K562 (cell line): Measurements from ENCODE around the gene SSR2. TPM values are rescaled to one million over a fixed set of nuclear protein-coding genes. Genes with fewer than 3 reads are reported as not detected.

Experiments used
- CEBPG ChIP-seq, 3 experiments: fragments of 200-800 bp in 1 of 3; sonication (Bioruptor generic) in 1 of 3; sonication (generic) in 1 of 3; formaldehyde crosslinking in 1 of 3; IDR thresholded peaks in 2 of 3; conservative IDR thresholded peaks in 1 of 3; 2 replicates each; pipeline versions ENCODE4 v1.6.1 to v1.8.0; 2016 to 2022; ENCODE audit warnings: missing compliant biosample characterization in 2 of 3, missing genetic modification characterization in 2 of 3, mild to moderate bottlenecking in 1 of 3, missing genetic modification reagents in 1 of 3
- JUND ChIP-seq, 2 experiments: IDR thresholded peaks; 2 replicates in 1 of 2; 3 replicates in 1 of 2; pipeline ENCODE4 v1.6.1; 2011; ENCODE audit warnings: borderline replicate concordance in 2 of 2, low read depth in 2 of 2, low read length in 2 of 2, improper control_type of control experiment in 1 of 2, missing biosample characterization in 1 of 2, missing genetic modification characterization in 1 of 2, missing genetic modification reagents in 1 of 2
- MAZ ChIP-seq, 2 experiments: fragments of 450-650 bp in 1 of 2; sonication (generic) in 1 of 2; formaldehyde crosslinking; IDR thresholded peaks in 1 of 2; conservative IDR thresholded peaks in 1 of 2; 2 replicates each; pipeline versions ENCODE4 v1.4.0 to v1.5.0; 2020; ENCODE audit warnings: mild to moderate bottlenecking in 1 of 2, missing genetic modification reagents in 1 of 2
- NUFIP1 ChIP-seq: fragments of 450-650 bp; IDR thresholded peaks from 2 replicates; pipeline ENCODE4 v1.6.1; 2018; ENCODE audit not compliant: partially characterized antibody
- POLR2H ChIP-seq: IDR thresholded peaks from 2 replicates; pipeline ENCODE4 v1.6.1; 2016; ENCODE audit warnings: missing genetic modification characterization, low read depth, mild to moderate bottlenecking, control low read depth, missing compliant biosample characterization, moderate library complexity
- RHOXF2B ChIP-seq: fragments of 250-450 bp; sonication (Bioruptor Pico); conservative IDR thresholded peaks from 2 replicates; pipeline ENCODE4 v1.5.1; 2021
- ZNF134 ChIP-seq: fragments of 250-450 bp; sonication (Bioruptor Pico); conservative IDR thresholded peaks from 2 replicates; pipeline ENCODE4 v1.4.0; 2020
- polyA plus RNA-seq, 8 experiments: library from polyadenylated mRNA; depleted of rRNA in 4 of 8; stranded (reverse) in 5 of 8; unstranded in 3 of 8; fragments of >200 nt; fragmentation: Nextera tagmentation in 2 of 8; fragmentation: Illumina TruSeq in 1 of 8; extraction: Ambion mirVana in 2 of 8; extraction: Trizol in 1 of 8; gene quantifications; 2 replicates each; pipeline versions ENCODE4 v1.2.1 to v1.2.3, GENCODE V29; 2011 to 2014; ENCODE audit warnings: inconsistent platforms in 1 of 8, missing spikeins in 1 of 8
- total RNA-seq, 7 experiments: library from RNA; depleted of rRNA in 6 of 7; stranded (reverse); fragments of >200 nt in 6 of 7; fragmentation: Illumina TruSeq in 2 of 7; extraction: Trizol in 2 of 7; gene quantifications; 2 replicates each; pipeline versions ENCODE4 v1.2.1 to v1.2.3, GENCODE V29; 2011 to 2021; ENCODE audit warnings: low replicate concordance in 1 of 7
- TF ChIP-seq, protein P1 (sequence below): fragments of 450-650 bp; IDR thresholded peaks from 2 replicates; pipeline ENCODE4 v1.7.1; 2018; ENCODE audit warnings: mild to moderate bottlenecking, low read depth; ENCODE audit not compliant: partially characterized antibody
- TF ChIP-seq, protein P2 (sequence below): fragments of 450-650 bp; conservative IDR thresholded peaks from 2 replicates; pipeline ENCODE4 v1.6.1; 2016; ENCODE audit warnings: missing genetic modification characterization, low read depth, mild to moderate bottlenecking, control low read depth, missing compliant biosample characterization
- TF ChIP-seq, protein P3 (sequence below), 2 experiments: fragments of 450-650 bp in 1 of 2; IDR thresholded peaks; 2 replicates each; pipeline ENCODE4 v1.6.1; 2011 to 2017; ENCODE audit warnings: low read depth in 2 of 2, antibody characterized with exemption in 1 of 2, borderline replicate concordance in 1 of 2, low read length in 1 of 2, mild to moderate bottlenecking in 1 of 2, mixed read lengths in 1 of 2; ENCODE audit not compliant: control insufficient read depth in 1 of 2
- TF ChIP-seq, protein P4 (sequence below): fragments of 250-450 bp; sonication (Bioruptor Pico); IDR thresholded peaks from 2 replicates; pipeline ENCODE4 v1.4.0; 2020
- TF ChIP-seq, protein P5 (sequence below), 2 experiments: fragments of 450-650 bp in 1 of 2; sonication (generic) in 1 of 2; formaldehyde crosslinking; conservative IDR thresholded peaks; 2 replicates each; pipeline versions ENCODE4 v1.4.0 to v1.8.1; 2020 to 2022; ENCODE audit warnings: mild to moderate bottlenecking in 1 of 2, missing genetic modification reagents in 1 of 2

Gene SSR2
- total and polyA plus RNA-seq, 9 of the 15 experiments (the other 6 are each of a cell fraction or from before 2014, with no cell fraction given): 161 to 411 (median 240) TPM

DNA sequence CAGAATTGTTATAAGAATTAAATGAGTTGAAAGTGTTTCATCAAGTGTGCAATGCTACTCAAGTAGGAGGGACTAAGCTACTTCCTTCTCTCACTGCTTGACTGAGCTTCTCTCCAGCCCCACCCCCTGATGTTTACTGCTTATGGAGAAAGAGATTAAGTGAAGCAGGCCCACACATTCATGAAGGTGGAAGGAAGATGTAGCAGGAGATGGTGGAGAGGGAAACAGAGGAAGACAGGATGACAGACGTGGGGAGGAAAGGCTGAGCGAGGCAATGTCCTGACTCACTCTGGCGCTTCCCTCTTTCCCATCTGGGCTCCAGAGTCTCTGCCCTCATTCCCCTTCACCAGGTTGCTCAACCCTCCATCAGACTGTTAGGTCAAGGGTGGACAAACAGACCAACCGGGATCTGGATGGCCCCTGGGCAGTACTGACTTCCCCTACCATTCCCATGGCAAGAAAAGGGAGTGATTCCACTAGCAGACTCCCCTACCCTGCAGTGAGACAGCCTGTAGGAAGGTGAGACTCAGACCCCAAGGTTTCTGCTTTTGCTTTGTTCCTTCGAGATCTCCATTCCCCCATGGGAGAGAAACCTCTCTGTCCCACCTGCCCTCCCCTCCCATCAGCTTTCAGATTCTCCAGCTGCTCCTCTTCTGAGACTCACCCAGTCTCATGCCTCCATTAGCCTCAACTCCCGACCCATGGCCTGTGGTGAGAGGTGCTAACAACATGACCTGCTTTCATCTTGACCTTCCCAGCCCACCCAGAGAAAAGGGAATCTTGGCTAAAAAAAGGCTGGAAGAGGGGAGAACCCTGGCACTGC lies 39.3 kb downstream of the SSR2 start (continued):
- TF ChIP-seq ZNF134 (CRISPR knock-in tag) (0 out of 2 replicates have a peak, but pooled peaks have one; percentile 29), MAZ (CRISPR knock-in tag; conservative IDR thresholded peaks at IDR 0.05 in 1 of 2, IDR thresholded peaks at IDR 0.05 in 1 of 2) (peak; percentile 24 to 35; a peak in 2 of 4 replicates), NUFIP1 (no peak), CEBPG (CRISPR knock-in tag; IDR thresholded peaks at IDR 0.05) (no peak), CEBPG (tag; conservative IDR thresholded peaks at IDR 0.05 in 1 of 2, IDR thresholded peaks at IDR 0.05 in 1 of 2) (peak in 1 of 2 experiments; percentile 44; a peak in 1 of 4 replicates), RHOXF2B (CRISPR knock-in tag) (0 out of 2 replicates have a peak, but pooled peaks have one; percentile 11), POLR2H (peak; percentile 55; the same call in 1 of the 2 replicates), JUND (IDR thresholded peaks at IDR 0.05; ENCODE audit: borderline replicate concordance, low read depth, low read length) (no peak), JUND (tag; IDR thresholded peaks at IDR 0.05; ENCODE audit: borderline replicate concordance, low read depth, low read length) (peak; percentile 13; the same call in 2 of the 3 replicates)
- TF ChIP-seq, protein P1, sequence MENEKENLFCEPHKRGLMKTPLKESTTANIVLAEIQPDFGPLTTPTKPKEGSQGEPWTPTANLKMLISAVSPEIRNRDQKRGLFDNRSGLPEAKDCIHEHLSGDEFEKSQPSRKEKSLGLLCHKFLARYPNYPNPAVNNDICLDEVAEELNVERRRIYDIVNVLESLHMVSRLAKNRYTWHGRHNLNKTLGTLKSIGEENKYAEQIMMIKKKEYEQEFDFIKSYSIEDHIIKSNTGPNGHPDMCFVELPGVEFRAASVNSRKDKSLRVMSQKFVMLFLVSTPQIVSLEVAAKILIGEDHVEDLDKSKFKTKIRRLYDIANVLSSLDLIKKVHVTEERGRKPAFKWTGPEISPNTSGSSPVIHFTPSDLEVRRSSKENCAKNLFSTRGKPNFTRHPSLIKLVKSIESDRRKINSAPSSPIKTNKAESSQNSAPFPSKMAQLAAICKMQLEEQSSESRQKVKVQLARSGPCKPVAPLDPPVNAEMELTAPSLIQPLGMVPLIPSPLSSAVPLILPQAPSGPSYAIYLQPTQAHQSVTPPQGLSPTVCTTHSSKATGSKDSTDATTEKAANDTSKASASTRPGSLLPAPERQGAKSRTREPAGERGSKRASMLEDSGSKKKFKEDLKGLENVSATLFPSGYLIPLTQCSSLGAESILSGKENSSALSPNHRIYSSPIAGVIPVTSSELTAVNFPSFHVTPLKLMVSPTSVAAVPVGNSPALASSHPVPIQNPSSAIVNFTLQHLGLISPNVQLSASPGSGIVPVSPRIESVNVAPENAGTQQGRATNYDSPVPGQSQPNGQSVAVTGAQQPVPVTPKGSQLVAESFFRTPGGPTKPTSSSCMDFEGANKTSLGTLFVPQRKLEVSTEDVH: no peak
- TF ChIP-seq, protein P2, sequence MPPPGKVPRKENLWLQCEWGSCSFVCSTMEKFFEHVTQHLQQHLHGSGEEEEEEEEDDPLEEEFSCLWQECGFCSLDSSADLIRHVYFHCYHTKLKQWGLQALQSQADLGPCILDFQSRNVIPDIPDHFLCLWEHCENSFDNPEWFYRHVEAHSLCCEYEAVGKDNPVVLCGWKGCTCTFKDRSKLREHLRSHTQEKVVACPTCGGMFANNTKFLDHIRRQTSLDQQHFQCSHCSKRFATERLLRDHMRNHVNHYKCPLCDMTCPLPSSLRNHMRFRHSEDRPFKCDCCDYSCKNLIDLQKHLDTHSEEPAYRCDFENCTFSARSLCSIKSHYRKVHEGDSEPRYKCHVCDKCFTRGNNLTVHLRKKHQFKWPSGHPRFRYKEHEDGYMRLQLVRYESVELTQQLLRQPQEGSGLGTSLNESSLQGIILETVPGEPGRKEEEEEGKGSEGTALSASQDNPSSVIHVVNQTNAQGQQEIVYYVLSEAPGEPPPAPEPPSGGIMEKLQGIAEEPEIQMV (tag): 0 out of 2 replicates have a peak, but pooled peaks have one; percentile 32
- TF ChIP-seq, protein P3, sequence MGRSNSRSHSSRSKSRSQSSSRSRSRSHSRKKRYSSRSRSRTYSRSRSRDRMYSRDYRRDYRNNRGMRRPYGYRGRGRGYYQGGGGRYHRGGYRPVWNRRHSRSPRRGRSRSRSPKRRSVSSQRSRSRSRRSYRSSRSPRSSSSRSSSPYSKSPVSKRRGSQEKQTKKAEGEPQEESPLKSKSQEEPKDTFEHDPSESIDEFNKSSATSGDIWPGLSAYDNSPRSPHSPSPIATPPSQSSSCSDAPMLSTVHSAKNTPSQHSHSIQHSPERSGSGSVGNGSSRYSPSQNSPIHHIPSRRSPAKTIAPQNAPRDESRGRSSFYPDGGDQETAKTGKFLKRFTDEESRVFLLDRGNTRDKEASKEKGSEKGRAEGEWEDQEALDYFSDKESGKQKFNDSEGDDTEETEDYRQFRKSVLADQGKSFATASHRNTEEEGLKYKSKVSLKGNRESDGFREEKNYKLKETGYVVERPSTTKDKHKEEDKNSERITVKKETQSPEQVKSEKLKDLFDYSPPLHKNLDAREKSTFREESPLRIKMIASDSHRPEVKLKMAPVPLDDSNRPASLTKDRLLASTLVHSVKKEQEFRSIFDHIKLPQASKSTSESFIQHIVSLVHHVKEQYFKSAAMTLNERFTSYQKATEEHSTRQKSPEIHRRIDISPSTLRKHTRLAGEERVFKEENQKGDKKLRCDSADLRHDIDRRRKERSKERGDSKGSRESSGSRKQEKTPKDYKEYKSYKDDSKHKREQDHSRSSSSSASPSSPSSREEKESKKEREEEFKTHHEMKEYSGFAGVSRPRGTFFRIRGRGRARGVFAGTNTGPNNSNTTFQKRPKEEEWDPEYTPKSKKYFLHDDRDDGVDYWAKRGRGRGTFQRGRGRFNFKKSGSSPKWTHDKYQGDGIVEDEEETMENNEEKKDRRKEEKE (IDR thresholded peaks at IDR 0.05; ENCODE audit: borderline replicate concordance in 1 of 2, control insufficient read depth in 1 of 2, low read depth in 2 of 2, low read length in 1 of 2): no peak
- TF ChIP-seq, protein P4, sequence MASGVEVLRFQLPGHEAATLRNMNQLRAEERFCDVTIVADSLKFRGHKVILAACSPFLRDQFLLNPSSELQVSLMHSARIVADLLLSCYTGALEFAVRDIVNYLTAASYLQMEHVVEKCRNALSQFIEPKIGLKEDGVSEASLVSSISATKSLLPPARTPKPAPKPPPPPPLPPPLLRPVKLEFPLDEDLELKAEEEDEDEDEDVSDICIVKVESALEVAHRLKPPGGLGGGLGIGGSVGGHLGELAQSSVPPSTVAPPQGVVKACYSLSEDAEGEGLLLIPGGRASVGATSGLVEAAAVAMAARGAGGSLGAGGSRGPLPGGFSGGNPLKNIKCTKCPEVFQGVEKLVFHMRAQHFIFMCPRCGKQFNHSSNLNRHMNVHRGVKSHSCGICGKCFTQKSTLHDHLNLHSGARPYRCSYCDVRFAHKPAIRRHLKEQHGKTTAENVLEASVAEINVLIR (CRISPR knock-in tag): no peak
- TF ChIP-seq, protein P5, sequence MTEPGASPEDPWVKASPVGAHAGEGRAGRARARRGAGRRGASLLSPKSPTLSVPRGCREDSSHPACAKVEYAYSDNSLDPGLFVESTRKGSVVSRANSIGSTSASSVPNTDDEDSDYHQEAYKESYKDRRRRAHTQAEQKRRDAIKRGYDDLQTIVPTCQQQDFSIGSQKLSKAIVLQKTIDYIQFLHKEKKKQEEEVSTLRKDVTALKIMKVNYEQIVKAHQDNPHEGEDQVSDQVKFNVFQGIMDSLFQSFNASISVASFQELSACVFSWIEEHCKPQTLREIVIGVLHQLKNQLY (CRISPR knock-in tag; conservative IDR thresholded peaks at IDR 0.05): no peak
